LoVo (cell line): ENCODE measurements around the gene SH3TC2.
A peak's percentile ranks its signal among the peaks of the same experiment; 100 is the strongest.

Experiments
- DNase-seq: peaks from one replicate; pipeline ENCODE4 v3.0.0-alpha.2; 2016; ENCODE audit warnings: low spot score

SH3TC2 gene

DNA sequence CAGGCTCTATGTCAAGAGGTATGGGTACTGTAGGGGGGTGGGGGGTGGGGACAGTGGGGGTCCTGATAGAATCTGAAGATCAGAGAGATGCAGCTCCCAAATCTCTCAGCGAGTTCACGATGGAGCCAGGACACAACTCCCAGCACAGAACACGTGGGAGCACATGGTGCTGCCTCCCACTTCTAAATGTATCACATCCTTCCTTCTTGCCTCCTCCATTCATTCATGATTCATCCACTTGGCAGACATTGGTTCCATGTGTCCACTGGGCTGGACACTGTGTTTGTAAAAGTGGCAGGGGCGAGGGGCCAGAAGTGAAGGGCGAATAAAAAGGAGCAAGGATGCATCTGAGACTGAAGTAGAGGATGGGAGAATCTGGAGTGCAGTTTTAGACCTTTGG, 33.9 kb downstream of the SH3TC2 start:
- no peak for DNase-seq

DNA sequence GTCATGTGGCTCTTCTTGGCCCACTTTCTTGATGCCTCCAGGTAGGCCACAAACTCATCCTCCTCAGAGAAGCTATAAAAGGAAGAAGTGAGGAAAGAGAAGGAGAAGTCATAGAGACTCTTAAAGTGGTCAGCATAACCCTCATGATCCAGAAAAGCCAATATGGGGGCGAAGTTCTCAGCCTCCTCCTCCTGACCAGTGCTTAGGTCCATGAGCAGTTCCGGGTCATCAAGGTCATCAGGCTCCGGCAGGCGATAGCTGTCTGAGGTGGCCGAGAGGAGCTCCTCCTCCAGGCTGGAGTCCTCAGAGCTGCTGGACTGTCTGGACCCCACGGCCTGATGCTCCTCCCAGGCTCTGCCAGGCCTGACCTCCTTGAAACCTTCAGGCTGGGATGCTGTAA, 34.7 kb downstream of the SH3TC2 start:
- DNase-seq = no peak

DNA sequence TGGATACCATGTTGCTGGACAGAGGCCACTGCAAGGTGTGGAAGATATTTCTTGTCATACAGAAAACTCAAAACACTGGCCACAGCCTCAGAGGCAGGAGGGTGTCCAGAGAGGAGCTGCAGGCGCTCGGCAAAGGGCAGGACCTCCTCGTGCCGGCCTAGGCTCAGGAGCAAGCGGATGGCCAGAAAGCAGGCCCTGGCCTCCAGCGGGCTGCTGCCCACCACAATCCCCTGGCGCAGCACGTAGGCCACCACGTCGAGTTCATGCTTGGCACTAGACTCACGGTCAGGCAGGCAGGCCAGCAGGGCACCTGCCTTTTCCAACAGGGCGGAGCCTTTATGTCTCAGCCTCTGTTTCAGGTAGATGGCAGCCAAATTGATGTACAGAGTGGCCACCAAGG, 35.2 kb downstream of the SH3TC2 start:
- no peak for DNase-seq

GRCh38 chr5:149024943-149025342, 37.9 kb downstream of the SH3TC2 start:
- DNase-seq = no peak

DNA sequence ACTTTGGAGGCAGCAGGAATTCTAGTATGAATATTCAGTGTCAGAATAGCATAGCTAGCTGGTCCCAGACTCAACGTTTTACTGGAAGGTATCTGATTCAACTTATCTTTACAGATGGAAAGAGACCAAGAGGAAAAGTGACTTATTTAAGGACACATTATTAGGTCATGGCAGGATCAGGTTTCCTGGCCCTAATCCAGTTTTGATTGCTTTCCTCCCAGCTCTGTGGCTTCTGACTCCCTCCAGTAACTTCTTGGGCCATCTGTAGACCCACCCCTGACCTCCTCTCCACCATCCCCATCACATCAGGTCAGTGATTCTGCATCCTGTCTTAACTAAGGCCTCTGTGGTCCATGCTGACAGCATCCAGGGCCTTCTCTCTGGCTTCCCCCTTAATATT, 38.4 kb downstream of the SH3TC2 start:
- no peak for DNase-seq

GRCh38 chr5:149022200-149022599, 40.7 kb downstream of the SH3TC2 start:
- no peak for DNase-seq

DNA sequence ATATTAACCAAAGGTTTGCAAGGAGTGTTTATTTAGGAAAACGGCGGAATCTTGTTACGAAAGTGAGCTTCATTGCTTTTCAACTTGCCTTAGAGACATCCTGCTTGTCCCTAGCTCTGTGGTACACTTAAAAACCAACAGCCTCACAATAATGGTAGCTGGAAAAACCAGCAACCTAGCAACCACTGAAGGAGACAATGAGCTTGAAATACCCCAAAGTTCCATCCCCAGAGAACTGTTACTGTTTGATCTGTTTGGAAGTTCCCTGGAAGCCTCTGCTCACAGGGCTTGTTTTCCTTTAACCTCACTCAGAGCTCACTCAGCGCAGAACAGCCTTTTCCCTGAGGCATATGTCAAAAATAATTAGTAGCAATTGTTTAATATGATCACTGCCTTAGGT, 43.2 kb downstream of the SH3TC2 start:
- no peak for DNase-seq

DNA sequence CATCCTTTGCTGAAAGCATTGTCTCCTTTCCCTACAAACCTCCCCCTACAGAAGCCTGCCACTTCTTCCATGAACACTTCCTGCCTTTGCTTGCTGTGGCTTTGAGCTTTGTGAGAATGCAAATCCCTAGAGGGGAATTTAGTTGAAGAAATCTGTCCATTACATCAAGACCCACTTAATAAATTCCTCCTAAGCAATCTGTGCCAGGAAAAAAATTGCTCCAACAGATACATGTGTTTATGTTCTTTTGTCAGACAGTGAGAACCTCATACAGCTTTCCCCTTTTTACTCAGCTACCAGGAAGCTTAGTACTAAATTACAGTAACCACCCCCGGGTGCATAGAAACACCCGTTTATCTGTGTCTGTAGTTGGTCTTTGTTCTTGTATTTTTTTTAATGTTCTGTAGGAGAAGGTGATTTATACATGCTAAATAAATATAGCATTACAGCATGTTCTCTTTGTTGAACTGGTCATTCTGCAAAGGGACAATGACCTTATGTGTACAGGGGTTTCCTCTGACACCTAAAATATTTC, 43.9 kb downstream of the SH3TC2 start:
- DNase-seq = no peak

DNA sequence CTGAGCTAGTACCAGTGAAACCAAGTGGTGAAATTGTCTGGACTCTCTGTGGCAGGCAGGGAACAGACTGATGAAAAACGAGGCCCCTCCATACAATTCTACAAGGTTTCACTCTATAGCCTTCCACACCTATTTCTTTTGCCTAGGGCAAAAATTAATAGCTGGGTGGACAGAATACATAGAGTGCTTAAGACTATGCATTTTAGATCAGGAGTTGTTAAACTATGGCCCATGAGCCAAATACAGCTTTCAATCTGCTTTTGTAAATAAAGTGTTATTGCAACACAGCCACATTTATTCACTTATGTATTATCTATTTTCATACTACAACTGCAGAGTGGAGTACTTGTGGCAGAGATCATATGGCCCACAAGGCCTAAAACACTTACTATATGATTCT, 45.2 kb downstream of the SH3TC2 start:
- no peak for DNase-seq

GRCh38 chr5:149015561-149015960, 47.3 kb downstream of the SH3TC2 start:
- no peak for DNase-seq

DNA sequence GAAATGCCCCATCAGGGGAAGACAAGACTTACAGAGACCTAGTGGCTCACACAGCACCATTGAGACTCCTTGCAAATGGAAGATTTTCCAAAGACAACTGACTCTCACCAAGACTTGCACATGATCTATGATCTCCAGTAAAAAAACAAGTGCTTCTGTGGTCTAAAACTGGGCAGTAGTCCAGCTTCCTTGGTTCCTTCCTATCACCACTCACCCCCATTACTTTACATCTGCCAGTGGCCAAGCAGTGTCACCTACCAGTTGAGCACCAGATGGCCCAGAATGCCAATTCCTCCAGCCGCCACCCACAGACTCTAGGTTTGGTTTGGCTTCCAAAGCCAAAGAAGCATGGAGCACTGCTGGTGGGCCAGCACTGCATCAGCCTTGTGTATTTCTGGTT, 47.7 kb downstream of the SH3TC2 start:
- DNase-seq = no peak

- no peak for DNase-seq
Observed at GRCh38 chr5:149014571-149015031, 48.3 kb downstream of the SH3TC2 start.

DNA sequence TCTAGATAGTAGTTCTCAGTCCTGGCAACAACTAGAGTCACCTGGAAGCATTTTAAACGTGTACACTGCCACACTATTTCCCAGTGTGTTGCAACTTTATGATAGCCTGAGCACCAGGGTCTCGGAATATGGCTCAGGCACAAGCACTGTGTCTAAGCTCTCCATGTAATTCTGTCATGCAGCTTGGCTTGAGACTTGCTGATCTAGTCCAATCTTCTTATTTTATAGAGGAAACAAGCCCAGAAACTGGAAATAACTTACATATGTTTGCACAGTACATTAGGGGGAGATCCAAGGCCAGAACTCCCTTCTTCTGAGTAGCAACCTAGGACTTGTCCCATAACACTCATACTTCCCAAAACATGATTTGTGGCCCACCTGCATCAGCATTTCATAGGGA, 49.1 kb downstream of the SH3TC2 start:
- no peak for DNase-seq

GRCh38 chr5:149012350-149012749, 50.5 kb downstream of the SH3TC2 start:
- DNase-seq = no peak

- DNase-seq = no peak
Observed at GRCh38 chr5:149011728-149012127, 51.1 kb downstream of the SH3TC2 start.

GRCh38 chr5:149011084-149011483, 51.8 kb downstream of the SH3TC2 start:
- peak; percentile 17 for DNase-seq

- peak; percentile 7 for DNase-seq
Observed at GRCh38 chr5:149007174-149007573, 55.7 kb downstream of the SH3TC2 start.

DNA sequence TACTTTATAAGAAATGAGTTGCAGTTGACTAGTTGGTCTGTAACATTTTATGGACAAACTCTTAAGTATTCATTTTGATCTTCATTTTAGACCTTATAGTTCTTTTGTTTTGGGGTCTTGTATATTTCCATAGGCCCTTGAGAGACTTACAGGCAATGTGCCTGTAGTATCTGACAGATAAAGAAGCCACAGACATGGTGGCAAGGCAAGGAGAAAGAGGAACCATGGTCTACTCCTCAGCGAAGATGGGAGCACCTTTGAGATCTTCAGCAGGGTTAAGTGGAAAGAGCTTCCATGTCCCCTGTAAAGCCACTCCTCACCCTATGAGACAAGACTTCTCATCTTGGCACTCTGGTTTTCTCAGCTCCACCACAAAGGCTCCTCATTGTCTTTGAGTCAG, 56.4 kb downstream of the SH3TC2 start:
- DNase-seq = no peak

DNA sequence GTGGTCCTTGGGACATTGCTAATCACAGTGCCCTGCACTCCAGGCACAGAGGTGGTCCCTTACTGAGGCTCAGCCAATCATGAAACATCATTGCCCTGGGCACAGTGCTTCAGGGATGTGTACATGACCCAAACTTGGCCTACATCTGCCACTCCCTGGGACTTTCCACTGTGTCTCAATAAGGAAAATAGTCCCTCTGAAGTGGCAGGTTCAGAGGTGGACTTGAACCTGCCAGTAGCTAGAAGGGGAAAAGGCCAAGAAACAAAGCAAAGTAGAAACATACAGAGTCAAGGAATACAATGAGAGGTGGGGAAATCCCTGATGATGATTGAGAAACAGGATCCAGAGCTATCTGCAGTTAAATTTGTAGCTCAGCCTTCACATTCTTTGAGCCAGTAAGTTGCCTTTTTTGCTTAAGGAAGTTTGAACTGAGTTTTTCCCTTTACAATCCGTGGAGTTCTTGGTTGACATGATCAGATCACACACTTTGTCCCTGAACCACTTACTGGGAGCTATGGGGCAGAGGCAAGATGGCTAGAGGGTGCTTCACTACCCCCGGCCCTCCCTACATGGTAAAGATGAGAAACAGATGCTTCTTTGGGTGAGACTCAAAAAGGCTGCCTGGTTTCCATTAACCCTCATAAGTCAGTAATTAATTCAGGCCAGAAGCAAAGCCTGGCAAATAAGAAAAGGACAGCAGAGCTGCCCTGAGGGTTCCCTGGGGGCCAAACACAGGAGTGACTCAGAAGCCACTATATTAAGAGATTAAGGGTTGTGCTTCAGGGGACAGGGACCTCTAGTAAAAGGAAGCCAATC, 57.6 kb downstream of the SH3TC2 start:
- no peak for DNase-seq

DNA sequence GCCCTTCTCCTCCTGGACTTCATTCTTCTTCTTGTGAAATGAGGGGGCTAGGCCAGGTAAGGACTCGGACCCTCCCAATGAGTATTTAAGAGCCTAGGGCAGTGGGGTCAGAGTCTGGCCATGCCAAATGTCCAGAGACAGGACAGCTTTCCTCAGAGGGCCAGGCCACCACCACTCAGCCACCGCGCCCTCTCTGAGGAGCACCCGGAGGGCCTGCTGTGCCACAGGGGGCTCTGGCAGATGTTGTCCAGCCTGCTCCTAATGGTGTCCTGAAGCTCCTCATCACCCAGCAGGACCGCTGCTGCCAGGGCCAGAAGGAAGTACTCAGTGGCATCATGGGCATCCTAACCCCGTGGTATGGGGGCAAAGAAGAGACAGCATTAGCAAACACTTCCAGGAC, 58.3 kb downstream of the SH3TC2 start:
- no peak for DNase-seq

DNA sequence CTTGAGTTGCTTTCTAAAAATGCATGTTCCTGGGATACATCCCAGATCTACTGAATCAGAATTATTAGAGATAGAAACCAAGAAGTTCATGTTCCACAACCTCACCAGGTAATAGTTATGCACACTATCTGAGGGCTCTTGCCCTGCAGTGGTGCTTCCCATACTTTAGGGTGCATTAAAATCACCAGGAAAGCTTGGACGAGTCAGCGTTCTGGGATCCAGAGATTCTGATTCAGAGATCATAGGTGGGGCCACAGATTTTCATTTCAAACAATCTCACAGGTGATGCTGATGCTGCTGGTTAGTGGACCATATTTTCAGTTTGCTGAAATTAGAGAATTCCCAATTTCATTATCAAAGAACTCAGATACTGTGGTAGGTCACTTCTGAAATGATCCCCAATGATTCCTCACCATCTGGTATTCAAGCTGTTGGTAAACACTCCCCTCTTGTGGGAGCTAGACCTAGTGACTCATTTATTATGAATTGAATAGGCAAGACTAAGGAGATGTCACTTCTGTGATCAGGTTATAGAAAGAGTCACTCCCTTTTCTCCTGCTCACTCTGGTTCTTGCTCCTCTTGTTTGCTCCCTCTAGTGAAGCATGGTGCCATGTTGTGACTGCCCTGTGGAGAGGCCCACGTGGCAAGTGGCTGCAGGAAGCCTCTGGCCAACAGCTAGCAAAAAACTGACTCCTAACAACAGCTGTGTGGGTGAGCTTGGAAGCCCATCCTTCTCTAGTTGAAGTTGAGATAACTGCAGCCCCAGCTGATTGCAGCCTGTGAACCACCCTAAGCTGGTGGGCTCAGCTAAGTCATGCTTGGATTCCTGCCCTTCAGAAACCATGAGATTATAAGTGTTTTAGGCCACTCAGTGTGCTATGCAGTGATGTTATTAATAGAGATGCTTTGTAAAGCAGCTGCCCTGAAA, 59.8 kb downstream of the SH3TC2 start:
- peak; percentile 23 for DNase-seq

GRCh38 chr5:149002053-149002452, 60.8 kb downstream of the SH3TC2 start:
- DNase-seq = peak; percentile 73

DNA sequence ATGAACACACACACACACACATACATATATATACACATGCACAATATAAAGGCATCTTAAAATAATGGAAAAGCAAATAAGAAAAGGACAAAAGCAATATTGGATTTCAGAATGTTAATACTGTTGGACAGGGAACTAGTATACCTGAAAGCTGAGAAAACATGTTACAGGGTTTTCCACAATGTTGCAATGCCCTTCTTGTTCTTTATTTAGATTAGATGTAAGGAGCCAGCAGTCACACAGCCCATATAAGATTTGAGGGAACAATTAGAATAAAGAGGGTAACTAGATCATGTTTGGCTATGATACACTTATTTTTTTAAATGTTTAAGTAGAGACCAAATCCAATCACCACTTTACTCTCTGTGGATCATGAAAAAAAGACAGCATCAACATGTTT, 61.7 kb downstream of the SH3TC2 start:
- DNase-seq = no peak
